ENCODE results near the gene LSAMP. TPM values are rescaled to one million over a fixed set of nuclear protein-coding genes. Genes with fewer than 3 reads are reported as not detected.

LSAMP gene
- total RNA-seq, 1 donor from 2014 or later: 1.1 TPM

- Mint-ChIP-seq H3K4me3 (ENCODE audit: unreplicated experiment) (no peak overlapping the region), H3K36me3 (ENCODE audit: low read depth) (no peaks in the 10 kb centered on the region), H3K27ac (ENCODE audit: unreplicated experiment) (no peak overlapping the region), H3K4me1 (ENCODE audit: low read depth) (no peaks in the 10 kb centered on the region), H3K27me3 (ENCODE audit: low read depth) (no peaks in the 10 kb centered on the region), H3K9me3 (ENCODE audit: low read depth) (no peaks in the 10 kb centered on the region)
- no peak for TF ChIP-seq CTCF (IDR thresholded peaks at IDR 0.05)
- DNase-seq (ENCODE audit: low spot score): no peak
Measured at GRCh38 chr3:116165641-116166040, 279.6 kb downstream of the LSAMP start.

- DNase-seq (ENCODE audit: low spot score): no peak
- no peaks in the 10 kb centered on the region for H3K36me3 Mint-ChIP-seq (ENCODE audit: low read depth)
Measured at GRCh38 chr3:116165135-116165534, 280.2 kb downstream of the LSAMP start.

GRCh38 chr3:116164039-116164438 is 281.2 kb downstream of the LSAMP start:
- H3K27ac Mint-ChIP-seq (ENCODE audit: unreplicated experiment): no peak overlapping the region
- DNase-seq (ENCODE audit: low spot score): no peak
- peaks cover 5% of the 10 kb centered on the region for H3K9me3 Mint-ChIP-seq (ENCODE audit: low read depth)
- H3K4me1 Mint-ChIP-seq (ENCODE audit: low read depth): no peaks in the 10 kb centered on the region
- TF ChIP-seq CTCF (IDR thresholded peaks at IDR 0.05): no peak
- no peak overlapping the region for H3K4me3 Mint-ChIP-seq (ENCODE audit: unreplicated experiment)
- H3K36me3 Mint-ChIP-seq (ENCODE audit: low read depth): no peaks in the 10 kb centered on the region
- H3K27me3 Mint-ChIP-seq (ENCODE audit: low read depth): no peaks in the 10 kb centered on the region

More at GRCh38 chr3:116165135-116165534, 280.2 kb downstream of the LSAMP start:
- no peaks in the 10 kb centered on the region for H3K4me1 Mint-ChIP-seq (ENCODE audit: low read depth)
- H3K9me3 Mint-ChIP-seq (ENCODE audit: low read depth): no peaks in the 10 kb centered on the region
- H3K27ac Mint-ChIP-seq (ENCODE audit: unreplicated experiment): no peak overlapping the region
- no peak overlapping the region for H3K4me3 Mint-ChIP-seq (ENCODE audit: unreplicated experiment)
- TF ChIP-seq CTCF (IDR thresholded peaks at IDR 0.05): no peak
- no peaks in the 10 kb centered on the region for H3K27me3 Mint-ChIP-seq (ENCODE audit: low read depth)

GRCh38 chr3:116161575-116162525 is 283.4 kb downstream of the LSAMP start:
- TF ChIP-seq CTCF (IDR thresholded peaks at IDR 0.05): no peak
- no peaks in the 10 kb centered on the region for H3K27me3 Mint-ChIP-seq (ENCODE audit: low read depth)
- H3K4me1 Mint-ChIP-seq (ENCODE audit: low read depth): no peaks in the 10 kb centered on the region
- no peak for DNase-seq (ENCODE audit: low spot score)
- H3K36me3 Mint-ChIP-seq (ENCODE audit: low read depth): no peaks in the 10 kb centered on the region
- H3K27ac Mint-ChIP-seq (ENCODE audit: unreplicated experiment): no peak overlapping the region
- H3K9me3 Mint-ChIP-seq (ENCODE audit: low read depth): peaks cover 5% of the 10 kb centered on the region
- H3K4me3 Mint-ChIP-seq (ENCODE audit: unreplicated experiment): no peak overlapping the region

GRCh38 chr3:116160594-116160993 is 284.7 kb downstream of the LSAMP start:
- no peaks in the 10 kb centered on the region for H3K27me3 Mint-ChIP-seq (ENCODE audit: low read depth)
- H3K9me3 Mint-ChIP-seq (ENCODE audit: low read depth): peaks cover 5% of the 10 kb centered on the region
- no peaks in the 10 kb centered on the region for H3K4me1 Mint-ChIP-seq (ENCODE audit: low read depth)
- TF ChIP-seq CTCF (IDR thresholded peaks at IDR 0.05): no peak
- no peak for DNase-seq (ENCODE audit: low spot score)
- H3K27ac Mint-ChIP-seq (ENCODE audit: unreplicated experiment): no peak overlapping the region
- no peaks in the 10 kb centered on the region for H3K36me3 Mint-ChIP-seq (ENCODE audit: low read depth)
- H3K4me3 Mint-ChIP-seq (ENCODE audit: unreplicated experiment): no peak overlapping the region
